NT2/D1 (cell line): ENCODE data around the gene HMG20B.

Source experiments
- SUZ12 ChIP-seq: IDR thresholded peaks from 2 replicates; pipeline ENCODE4 v1.6.1; 2011; ENCODE audit not compliant: insufficient read length, insufficient read depth; ENCODE audit errors: extremely low read depth
- YY1 ChIP-seq: IDR thresholded peaks from 2 replicates; pipeline ENCODE4 v1.6.1; 2011; ENCODE audit not compliant: insufficient read length, insufficient read depth
- ZNF274 ChIP-seq: IDR thresholded peaks from 2 replicates; pipeline ENCODE4 v1.6.1; 2011; ENCODE audit warnings: mild to moderate bottlenecking, low read depth, low read length

- no peak for TF ChIP-seq SUZ12
- no peak for TF ChIP-seq YY1
- no peak for TF ChIP-seq ZNF274
These were observed 34.4 kb upstream of the HMG20B start for GRCh38 chr19:3538258-3538929.
